Endothelial cell of umbilical vein (primary cell): ENCODE results near the gene ITGA11. TPM values are rescaled to one million over a fixed set of nuclear protein-coding genes. Genes with fewer than 3 reads are reported as not detected.

Experiments
- BruUV-seq: library from RNA; stranded (reverse); fragments of 400-500 nt; replicated peaks from 2 replicates; lab custom pipeline; 2021; lab: Mats Ljungman, UMichigan
- CTCF ChIA-PET: fragments of 300-600, 350-600 bp; sonication (Branson Sonifier 250); formaldehyde crosslinking; loops from one replicate; lab custom pipeline; 2021; ENCODE audit warnings: antibody characterized with exemption, inconsistent platforms; lab: Charles Lee
- POLR2A ChIA-PET: fragments of 300-600, 350-600 bp; sonication (Branson Sonifier 250); formaldehyde crosslinking; loops from one replicate; lab custom pipeline; 2021; ENCODE audit warnings: antibody characterized with exemption, inconsistent platforms; lab: Charles Lee
- DNase-seq: peaks from one replicate; pipeline ENCODE4 v3.0.0-alpha.2; 2011; ENCODE audit warnings: low read depth, low spot score
- FAIRE-seq: peaks from 2 replicates; lab custom pipeline; 2011; peaks lifted over from hg19 to GRCh38; lab: Jason Lieb, UNC
- H2AFZ ChIP-seq: 2 replicates; pipeline ENCODE4 v1.6.0; 2012; ENCODE audit warnings: low read depth, low read length, control low read depth, inconsistent platforms
- H3K27ac ChIP-seq: 2 replicates; pipeline ENCODE4 v1.5.1; 2011; ENCODE audit warnings: low read depth, mild to moderate bottlenecking, control low read depth, low read length, moderate library complexity; ENCODE audit not compliant: insufficient read depth
- H3K27me3 ChIP-seq, 2 experiments: 2 replicates each; pipeline versions ENCODE4 v1.6.0 to v1.6.1; 2011; ENCODE audit warnings: low read length in 2 of 2, mixed read lengths in 1 of 2; ENCODE audit not compliant: control insufficient read depth in 2 of 2, insufficient read depth in 2 of 2
- H3K36me3 ChIP-seq, 2 experiments: 2 replicates in 1 of 2; 3 replicates in 1 of 2; pipeline ENCODE4 v1.5.1; 2011; ENCODE audit warnings: low read length in 2 of 2, mild to moderate bottlenecking in 1 of 2, moderate library complexity in 1 of 2; ENCODE audit not compliant: control insufficient read depth in 2 of 2, insufficient read depth in 2 of 2; ENCODE audit errors: extremely low read depth in 1 of 2
- H3K4me1 ChIP-seq: 3 replicates; pipeline ENCODE4 v1.5.1; 2011; ENCODE audit warnings: mild to moderate bottlenecking, low read length; ENCODE audit not compliant: control insufficient read depth, insufficient read depth; ENCODE audit errors: extremely low read depth
- H3K4me2 ChIP-seq: 2 replicates; pipeline ENCODE4 v1.6.1; 2011; ENCODE audit warnings: low read length, control low read depth, mixed read lengths; ENCODE audit not compliant: insufficient read depth
- H3K4me3 ChIP-seq, 3 experiments: fragments of 200-600 bp in 1 of 3; sonication (generic), shearing (Covaris generic) in 1 of 3; replicated peaks in 1 of 3; 2 replicates each; pipeline ENCODE4 v1.5.1; 2011 to 2016; ENCODE audit warnings: control low read depth in 3 of 3, low read length in 3 of 3, mild to moderate bottlenecking in 2 of 3, inconsistent platforms in 1 of 3, low read depth in 1 of 3, moderate library complexity in 1 of 3; ENCODE audit not compliant: insufficient read depth in 1 of 3
- H3K79me2 ChIP-seq: 2 replicates; pipeline ENCODE4 v1.6.0; 2012; ENCODE audit warnings: low read length, inconsistent platforms; ENCODE audit not compliant: control insufficient read depth, insufficient read depth
- H3K9ac ChIP-seq: replicated peaks from 2 replicates; pipeline ENCODE3; 2011; ENCODE audit warnings: low read length, control low read depth; ENCODE audit not compliant: insufficient read depth; ENCODE audit errors: extremely low read depth
- H3K9me1 ChIP-seq: replicated peaks from 3 replicates; pipeline ENCODE4 v1.6.0; 2011; ENCODE audit warnings: mild to moderate bottlenecking, low read length; ENCODE audit not compliant: control insufficient read depth, insufficient read depth; ENCODE audit errors: extremely low read depth
- H3K9me3 ChIP-seq: replicated peaks from 2 replicates; pipeline ENCODE4 v1.5.1; 2012; ENCODE audit warnings: low read length, inconsistent platforms; ENCODE audit not compliant: control insufficient read depth, insufficient read depth
- H4K20me1 ChIP-seq: replicated peaks from 2 replicates; pipeline ENCODE3; 2011; ENCODE audit warnings: mild to moderate bottlenecking, low read length; ENCODE audit not compliant: control insufficient read depth, insufficient read depth; ENCODE audit errors: extremely low read depth
- EZH2 ChIP-seq: IDR thresholded peaks from 2 replicates; pipeline ENCODE4 v1.6.1; 2012; ENCODE audit warnings: borderline replicate concordance, low read depth, mild to moderate bottlenecking, moderate library complexity, low read length, inconsistent platforms; ENCODE audit not compliant: severe bottlenecking
- FOS ChIP-seq: IDR thresholded peaks from 2 replicates; pipeline ENCODE4 v1.6.1; 2011; ENCODE audit warnings: mild to moderate bottlenecking, low read length, moderate library complexity, borderline replicate concordance; ENCODE audit not compliant: insufficient read depth
- GATA2 ChIP-seq: IDR thresholded peaks from 2 replicates; pipeline ENCODE4 v1.7.0; 2011; ENCODE audit warnings: low read depth, mild to moderate bottlenecking, moderate library complexity, mixed read lengths, low read length; ENCODE audit not compliant: insufficient read length, insufficient read depth
- JUN ChIP-seq: IDR thresholded peaks from 2 replicates; pipeline ENCODE4 v1.6.1; 2011; ENCODE audit warnings: borderline replicate concordance, low read depth; ENCODE audit not compliant: insufficient read length, insufficient read depth
- MYC ChIP-seq: IDR thresholded peaks from one replicate; pipeline ENCODE4 v1.6.1; 2011; ENCODE audit warnings: mild to moderate bottlenecking, low read depth, low read length
- POLR2A ChIP-seq: IDR thresholded peaks from 2 replicates; pipeline ENCODE4 v1.6.1; 2012; ENCODE audit warnings: low read depth, mild to moderate bottlenecking, control low read depth, low read length
- POLR2AphosphoS5 ChIP-seq: IDR thresholded peaks from 2 replicates; pipeline ENCODE4 v1.6.1; 2012; ENCODE audit warnings: low read depth, mild to moderate bottlenecking, control low read depth, low read length, moderate library complexity; ENCODE audit not compliant: insufficient read depth
- dilution Hi-C: fragments of 300-500 bp; cut with MboI; formaldehyde crosslinking; loops from one replicate; pipeline ENCODE4 v1.15.0; 2019; ENCODE audit warnings: low sequenced_read_pairs; ENCODE audit not compliant: extremely low pct_ligation_motif_present
- intact Hi-C: fragments of 100-400 bp; cut with micrococcal nuclease; formaldehyde crosslinking; loops from one replicate; pipeline ENCODE4 v1.10.0; 2022
- polyA plus RNA-seq, 4 experiments: library from polyadenylated mRNA; depleted of rRNA in 3 of 4; stranded (reverse) in 3 of 4; unstranded in 1 of 4; fragments of >200 nt; gene quantifications; 2 replicates each; pipeline versions ENCODE4 v1.2.1 to v1.2.3, GENCODE V29; 2011 to 2012; ENCODE audit warnings: missing spikeins in 1 of 4
- total RNA-seq: library from RNA; stranded (reverse); gene quantifications from 2 replicates; pipeline ENCODE4 v1.2.3, GENCODE V29; 2021
- TF ChIP-seq, protein P1 (sequence below), 2 donors: IDR thresholded peaks; 1 replicate in 1 of 2; 2 replicates in 1 of 2; pipeline ENCODE4 v1.5.1; 2011; ENCODE audit warnings: low read length in 2 of 2, mild to moderate bottlenecking in 2 of 2, moderate library complexity in 2 of 2, control low read depth in 1 of 2, inconsistent platforms in 1 of 2, low read depth in 1 of 2; ENCODE audit not compliant: insufficient read depth in 1 of 2; ENCODE audit errors: extremely low read depth in 1 of 2
- TF ChIP-seq, protein P2 (sequence below): IDR thresholded peaks from 2 replicates; pipeline ENCODE4 v1.6.1; 2011; ENCODE audit not compliant: insufficient read depth, insufficient read length

Gene ITGA11
- total and polyA plus RNA-seq, 2 donors (not counting 3 experiments of a cell fraction or from before 2014, with no cell fraction given): 0.18 to 1.0 TPM

DNA sequence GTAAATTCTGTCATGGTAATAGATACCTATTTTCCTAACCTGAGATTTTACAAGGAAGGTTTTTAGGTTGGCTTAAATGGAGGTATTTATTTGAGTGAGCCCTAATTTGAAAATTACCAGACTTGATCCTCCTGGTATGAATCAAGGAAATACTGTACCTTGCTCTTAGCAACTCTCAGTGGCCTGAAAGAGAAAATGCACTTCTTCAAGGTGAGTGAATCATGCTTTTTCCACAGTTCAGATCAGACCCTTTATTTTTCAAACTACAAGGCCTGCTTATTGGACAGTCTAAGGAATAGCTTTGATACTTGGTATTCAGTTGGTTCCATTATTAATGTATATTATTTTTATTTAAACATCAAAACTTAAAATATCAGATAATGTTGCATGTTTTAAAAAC is 139.0 kb downstream of the ITGA11 start:
- dilution Hi-C loops: no loop called here
- peaks cover 55% of the 10 kb centered on the region for H3K79me2 ChIP-seq

More for the DNA sequence above, 139.0 kb downstream of the ITGA11 start:
- TF ChIP-seq JUN (no peak), POLR2A (no peak), MYC (no peak), FOS (no peak), EZH2 (no peak), POLR2AphosphoS5 (no peak), GATA2 (no peak)
- TF ChIP-seq, protein P1, sequence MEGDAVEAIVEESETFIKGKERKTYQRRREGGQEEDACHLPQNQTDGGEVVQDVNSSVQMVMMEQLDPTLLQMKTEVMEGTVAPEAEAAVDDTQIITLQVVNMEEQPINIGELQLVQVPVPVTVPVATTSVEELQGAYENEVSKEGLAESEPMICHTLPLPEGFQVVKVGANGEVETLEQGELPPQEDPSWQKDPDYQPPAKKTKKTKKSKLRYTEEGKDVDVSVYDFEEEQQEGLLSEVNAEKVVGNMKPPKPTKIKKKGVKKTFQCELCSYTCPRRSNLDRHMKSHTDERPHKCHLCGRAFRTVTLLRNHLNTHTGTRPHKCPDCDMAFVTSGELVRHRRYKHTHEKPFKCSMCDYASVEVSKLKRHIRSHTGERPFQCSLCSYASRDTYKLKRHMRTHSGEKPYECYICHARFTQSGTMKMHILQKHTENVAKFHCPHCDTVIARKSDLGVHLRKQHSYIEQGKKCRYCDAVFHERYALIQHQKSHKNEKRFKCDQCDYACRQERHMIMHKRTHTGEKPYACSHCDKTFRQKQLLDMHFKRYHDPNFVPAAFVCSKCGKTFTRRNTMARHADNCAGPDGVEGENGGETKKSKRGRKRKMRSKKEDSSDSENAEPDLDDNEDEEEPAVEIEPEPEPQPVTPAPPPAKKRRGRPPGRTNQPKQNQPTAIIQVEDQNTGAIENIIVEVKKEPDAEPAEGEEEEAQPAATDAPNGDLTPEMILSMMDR (IDR thresholded peaks at IDR 0.05; ENCODE audit: extremely low read depth in 1 of 2, insufficient read depth in 1 of 2, low read depth in 1 of 2, low read length in 2 of 2): no peak
- TF ChIP-seq, protein P2, sequence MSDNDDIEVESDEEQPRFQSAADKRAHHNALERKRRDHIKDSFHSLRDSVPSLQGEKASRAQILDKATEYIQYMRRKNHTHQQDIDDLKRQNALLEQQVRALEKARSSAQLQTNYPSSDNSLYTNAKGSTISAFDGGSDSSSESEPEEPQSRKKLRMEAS: no peak
- POLR2A ChIA-PET: interaction anchor here (0.5 kb wide), 1 partner anchor 75 kb away, joined by 4 read pairs; no protein-coding TSS in a partner anchor
- no peak overlapping the region for H2AFZ ChIP-seq
- H3K36me3 ChIP-seq: peaks cover 9 to 14% of the 10 kb centered on the region in 2 experiments
- DNase-seq: no peak
- BruUV-seq: no TSS peak
- H3K4me1 ChIP-seq: no peaks in the 10 kb centered on the region
- H3K4me3 ChIP-seq: no peak overlapping the region
- H3K27ac ChIP-seq: no peak overlapping the region
- H3K9me3 ChIP-seq: no peaks in the 10 kb centered on the region
- no peak overlapping the region for H3K4me2 ChIP-seq
- peaks cover 2% of the 10 kb centered on the region for H3K9me1 ChIP-seq
- no peak overlapping the region for H3K9ac ChIP-seq
- H4K20me1 ChIP-seq: peaks cover 11% of the 10 kb centered on the region
- no peak for FAIRE-seq
- CTCF ChIA-PET: interaction anchor here (2.1 kb wide), 1 partner anchor 40 kb away, joined by 10 read pairs; no protein-coding TSS in a partner anchor
- intact Hi-C loops: no loop called here
- H3K27me3 ChIP-seq: no peaks in the 10 kb centered on the region
